Spleen (tissue), 13 donors: ENCODE results near the gene VGF. TPM values are rescaled to one million over a fixed set of nuclear protein-coding genes. Genes with fewer than 3 reads are reported as not detected.
A peak's percentile ranks its signal among the peaks of the same experiment; 100 is the strongest.

Source experiments
- DNase-seq: peaks from one replicate; pipeline ENCODE4 v3.0.0-alpha.2; 2020
- H3K27ac ChIP-seq, 8 donors: fragments of 200-600 bp; sonication (generic) in 7 of 8; 1 replicate in 4 of 8; 2 replicates in 4 of 8; pipeline versions ENCODE4 v1.5.0 to v1.8.0; 2016 to 2021; ENCODE audit warnings: inconsistent platforms in 4 of 8, mild to moderate bottlenecking in 4 of 8, moderate library complexity in 1 of 8
- H3K27me3 ChIP-seq, 7 donors: fragments of 200-600 bp; sonication (generic) in 6 of 7; replicated peaks in 1 of 7; 1 replicate in 4 of 7; 2 replicates in 3 of 7; pipeline versions ENCODE4 v1.5.0 to v1.8.0; 2016 to 2021; ENCODE audit warnings: inconsistent platforms in 3 of 7, mild to moderate bottlenecking in 1 of 7
- H3K36me3 ChIP-seq, 6 donors: fragments of 200-600 bp; sonication (generic) in 5 of 6; 1 replicate in 4 of 6; 2 replicates in 2 of 6; pipeline versions ENCODE4 v1.5.0 to v1.8.0; 2016 to 2021; ENCODE audit warnings: inconsistent platforms in 2 of 6
- H3K4me1 ChIP-seq, 6 donors: fragments of 200-600 bp; sonication (generic) in 5 of 6; 1 replicate in 3 of 6; 2 replicates in 3 of 6; pipeline versions ENCODE4 v1.5.0 to v1.8.0; 2016 to 2021; ENCODE audit warnings: inconsistent platforms in 3 of 6
- H3K4me3 ChIP-seq, 8 donors: fragments of 200-600 bp; sonication (generic) in 7 of 8; 1 replicate in 4 of 8; 2 replicates in 4 of 8; pipeline versions ENCODE4 v1.5.0 to v1.8.0; 2016 to 2021; ENCODE audit warnings: inconsistent platforms in 4 of 8, mild to moderate bottlenecking in 4 of 8, moderate library complexity in 2 of 8
- H3K9me3 ChIP-seq, 8 donors: fragments of 200-600 bp; sonication (generic) in 7 of 8; 1 replicate in 4 of 8; 2 replicates in 4 of 8; pipeline versions ENCODE4 v1.5.0 to v1.8.0; 2016 to 2021; ENCODE audit warnings: inconsistent platforms in 4 of 8
- CTCF ChIP-seq, 11 experiments: fragments of 200-600 bp in 7 of 11; fragments of 450-650 bp in 4 of 11; sonication (generic) in 4 of 11; IDR thresholded peaks in 8 of 11; conservative IDR thresholded peaks in 3 of 11; 1 replicate in 7 of 11; 2 replicates in 4 of 11; pipeline versions ENCODE4 v1.4.0 to v1.8.0; 2016 to 2021; ENCODE audit warnings: antibody characterized with exemption in 11 of 11, inconsistent platforms in 4 of 11, mild to moderate bottlenecking in 1 of 11
- POLR2A ChIP-seq, 3 donors: fragments of 450-650 bp; IDR thresholded peaks; one replicate each; pipeline ENCODE4 v1.5.1; 2017; ENCODE audit warnings: antibody characterized with exemption in 3 of 3, mild to moderate bottlenecking in 1 of 3
- POLR2AphosphoS5 ChIP-seq, 3 donors: sonication (generic); formaldehyde crosslinking; IDR thresholded peaks; one replicate each; pipeline ENCODE4 v1.5.1; 2017; ENCODE audit warnings: antibody characterized with exemption in 3 of 3
- whole genome bisulfite sequencing, 5 donors: extraction: QIAGEN DNeasy Blood & Tissue Kit in 3 of 5; methylation state at CpG; one replicate each; pipeline versions ENCODE4 v1.1.5 to v1.1.7; 2013 to 2018; 5-methylcytosine and 5-hydroxymethylcytosine counted together
- intact Hi-C: fragments of 100-400 bp; cut with DNase I; formaldehyde crosslinking; loops from one replicate; pipeline ENCODE4 v1.15.0; 2023; ENCODE audit warnings: low total_unique reads
- long read RNA-seq, 2 donors: transcript quantifications; one replicate each; lab custom pipeline, GENCODE V29; 2026
- polyA plus RNA-seq, 3 donors: library from polyadenylated mRNA; stranded (reverse); fragments of 200-250 nt; gene quantifications; one replicate each; pipeline ENCODE4 v1.2.1, GENCODE V29; 2013
- total RNA-seq, 7 donors: library from RNA; depleted of rRNA in 3 of 7; stranded (reverse); fragments of >200 nt in 3 of 7; fragmentation: NEBNext Ultra II Directional in 4 of 7; extraction: Animal tissue kit (Norgen Biotek cat#: 25700) in 4 of 7; gene quantifications; one replicate each; pipeline versions ENCODE4 v1.1.0 to v1.2.1, GENCODE V29; 2016 to 2021
- donor health status: healthy with polysubstance abuse.
- donor health status: DM: no; HTN: no; CAD: no; lungs with moderate emphysema.
- donor health status: DM: no; HTN: no; CAD: no.
- donor health status: Bipolar disorder and iron deficiency.
- donor health status: healthy.
- donor health status: DM: no; HTN: no; CAD: no.
- donor health status: DM: yes; HTN: yes; CAD: no.

VGF gene
- total RNA-seq, result under 1 TPM in 2 of 7 donors, not detected in 5; 0.19 to 0.21 TPM
- polyA plus RNA-seq, result under 1 TPM in 2 of 3 donors, not detected in 1; 0.06 to 0.09 TPM
- long read RNA-seq, donor 1, result 0 reads
- long read RNA-seq, donor 2, result 0 reads

- peaks cover 37 to 70% (median 54%) of the 10 kb centered on the region in 6 donors for H3K4me1 ChIP-seq
- peak; percentile 96 for DNase-seq
- peaks cover 0 to 6% (median 0%) of the 10 kb centered on the region in 8 donors for H3K9me3 ChIP-seq
- peak within 1 kb of the TSS in 5 of 8 donors; percentile 20 to 75 (median 52) for H3K4me3 ChIP-seq
- peaks cover 2 to 87% (median 82%) of the 10 kb centered on the region in 7 donors for H3K27me3 ChIP-seq
- H3K36me3 ChIP-seq, result peaks cover 0 to 8% (median under 1%) of the 10 kb centered on the region in 6 donors
- TF ChIP-seq POLR2AphosphoS5 (IDR thresholded peaks at IDR 0.05), result peak; percentile 70 to 87 (median 74)
- TF ChIP-seq POLR2A (IDR thresholded peaks at IDR 0.05), result no peak
- TF ChIP-seq CTCF (IDR thresholded peaks at IDR 0.05 in 8 of 11, conservative IDR thresholded peaks at IDR 0.05 in 3 of 11), result peak in 2 of 11 experiments; percentile 9 to 16
- intact Hi-C loops, result no loop called here
- 3 to 4% (median 4%) methylated on average over 49 to 74 of the region's 74 CpGs for WGBS, 5 donors
- no peak within 1 kb of the TSS for H3K27ac ChIP-seq
Measured at GRCh38 chr7:101165075-101165957, at the start of gene VGF. VGF (minus strand) TSS chr7:101165569; CDS start chr7:101164843, 726 bp downstream.

- TF ChIP-seq POLR2AphosphoS5 (IDR thresholded peaks at IDR 0.05) (no peak), POLR2A (IDR thresholded peaks at IDR 0.05) (no peak), CTCF (IDR thresholded peaks at IDR 0.05 in 8 of 11, conservative IDR thresholded peaks at IDR 0.05 in 3 of 11) (no peak)
- Histone ChIP-seq H3K9me3 (no peaks in the 10 kb centered on the region), H3K4me1 (peaks cover 6 to 27% (median 15%) of the 10 kb centered on the region in 6 donors), H3K4me3 (no peak overlapping the region), H3K36me3 (peaks cover 0 to 91% (median 69%) of the 10 kb centered on the region in 6 donors), H3K27ac (no peak overlapping the region), H3K27me3 (no peaks in the 10 kb centered on the region)
- DNase-seq, result no peak
- intact Hi-C loops, result no loop called here
- 94 to 100% (median 95%) methylated on average over 7 to 8 of the region's 8 CpGs for WGBS, 5 donors
Measured at GRCh38 chr7:101212014-101212413, 46.6 kb upstream of the VGF start.

- H3K36me3 ChIP-seq, result peaks cover 0 to 96% (median 72%) of the 10 kb centered on the region in 6 donors
- no peak for TF ChIP-seq POLR2A (IDR thresholded peaks at IDR 0.05)
- peak in 1 of 3 donors; percentile 6 for TF ChIP-seq POLR2AphosphoS5 (IDR thresholded peaks at IDR 0.05)
- WGBS, 5 donors, result 93 to 98% (median 97%) methylated on average over 10 to 24 of the region's 24 CpGs
- peaks cover 5 to 22% (median 10%) of the 10 kb centered on the region in 6 donors for H3K4me1 ChIP-seq
- H3K4me3 ChIP-seq, result no peak overlapping the region
- intact Hi-C loops, result no loop called here
- no peaks in the 10 kb centered on the region for H3K9me3 ChIP-seq
- H3K27me3 ChIP-seq, result no peaks in the 10 kb centered on the region
- H3K27ac ChIP-seq, result no peak overlapping the region
- no peak for DNase-seq
Measured at GRCh38 chr7:101211501-101211900, 46.1 kb upstream of the VGF start.

- no peak overlapping the region for H3K4me3 ChIP-seq
- no peak overlapping the region for H3K27ac ChIP-seq
- intact Hi-C loops, result no loop called here
- H3K4me1 ChIP-seq, result peaks cover 0 to 8% (median 0%) of the 10 kb centered on the region in 6 donors
- no peaks in the 10 kb centered on the region for H3K9me3 ChIP-seq
- DNase-seq, result no peak
- H3K36me3 ChIP-seq, result peaks cover 0 to 96% (median 76%) of the 10 kb centered on the region in 6 donors
- WGBS, 5 donors, result 91 to 97% (median 95%) methylated on average over 13 to 19 of the region's 19 CpGs
- TF ChIP-seq CTCF (IDR thresholded peaks at IDR 0.05 in 8 of 11, conservative IDR thresholded peaks at IDR 0.05 in 3 of 11) (no peak), POLR2A (IDR thresholded peaks at IDR 0.05) (no peak), POLR2AphosphoS5 (IDR thresholded peaks at IDR 0.05) (no peak)
- no peaks in the 10 kb centered on the region for H3K27me3 ChIP-seq
Measured at GRCh38 chr7:101210143-101210542, 44.8 kb upstream of the VGF start.
